GM12878 (cell line): ENCODE data around the gene SH3BP5.

Experiments used
- CTCF ChIP-seq, 3 experiments: IDR thresholded peaks in 2 of 3; conservative IDR thresholded peaks in 1 of 3; 2 replicates each; pipeline ENCODE4 v1.5.1; 2011; ENCODE audit warnings: low read depth in 3 of 3, low read length in 3 of 3, mild to moderate bottlenecking in 3 of 3, control low read depth in 2 of 3, moderate library complexity in 2 of 3, inconsistent platforms in 1 of 3, mixed read lengths in 1 of 3; ENCODE audit not compliant: control insufficient read depth in 2 of 3, insufficient read depth in 1 of 3; ENCODE audit errors: extremely low read depth in 1 of 3
- DPF2 ChIP-seq: fragments of 450-650 bp; IDR thresholded peaks from 2 replicates; pipeline ENCODE4 v1.6.1; 2017; ENCODE audit warnings: mild to moderate bottlenecking
- ELK1 ChIP-seq: IDR thresholded peaks from 2 replicates; pipeline ENCODE4 v1.6.1; 2012; ENCODE audit warnings: low read depth, low read length, improper control_type of control experiment
- EZH2 ChIP-seq: IDR thresholded peaks from 2 replicates; pipeline ENCODE4 v1.6.1; 2012; ENCODE audit warnings: low read depth, mild to moderate bottlenecking, control low read depth, inconsistent platforms, low read length, borderline replicate concordance; ENCODE audit not compliant: control insufficient read depth
- HDAC6 ChIP-seq: fragments of 200-600 bp; sonication (generic); IDR thresholded peaks from one replicate; pipeline ENCODE4 v1.8.0; 2017; ENCODE audit warnings: antibody characterized with exemption; ENCODE audit not compliant: unreplicated experiment
- NFXL1 ChIP-seq: fragments of 450-650 bp; IDR thresholded peaks from 2 replicates; pipeline ENCODE4 v1.6.1; 2017; ENCODE audit warnings: antibody characterized with exemption, mild to moderate bottlenecking, borderline replicate concordance
- POLR2A ChIP-seq: IDR thresholded peaks from 2 replicates; pipeline ENCODE4 v1.6.1; 2011; ENCODE audit warnings: low read depth, mild to moderate bottlenecking, low read length
- POLR2AphosphoS5 ChIP-seq: IDR thresholded peaks from 2 replicates; pipeline ENCODE4 v1.6.1; 2011; ENCODE audit warnings: mild to moderate bottlenecking, low read length, inconsistent platforms
- RAD21 ChIP-seq: IDR thresholded peaks from 2 replicates; pipeline ENCODE4 v1.6.1; 2011; ENCODE audit warnings: mild to moderate bottlenecking, low read depth, low read length, moderate library complexity; ENCODE audit not compliant: insufficient read depth
- SRF ChIP-seq, 2 experiments: IDR thresholded peaks; 2 replicates each; pipeline ENCODE4 v1.6.1; 2011; ENCODE audit warnings: low read depth in 2 of 2, low read length in 2 of 2, mild to moderate bottlenecking in 1 of 2, moderate library complexity in 1 of 2
- ZNF274 ChIP-seq: IDR thresholded peaks from one replicate; pipeline ENCODE4 v1.8.0; 2011; ENCODE audit not compliant: insufficient read length, insufficient read depth

GRCh38 chr3:15280853-15281532 lies 51.4 kb downstream of the SH3BP5 start:
- TF ChIP-seq HDAC6 (no peak), CTCF (IDR thresholded peaks at IDR 0.05 in 2 of 3, conservative IDR thresholded peaks at IDR 0.05 in 1 of 3; ENCODE audit: control insufficient read depth in 2 of 3, extremely low read depth in 1 of 3, insufficient read depth in 1 of 3, low read depth in 3 of 3, low read length in 3 of 3) (no peak), SRF (IDR thresholded peaks at IDR 0.05; ENCODE audit: low read depth in 2 of 2, low read length in 2 of 2) (no peak), NFXL1 (no peak), POLR2AphosphoS5 (no peak), ZNF274 (no peak), DPF2 (no peak), ELK1 (no peak), EZH2 (no peak), POLR2A (no peak), RAD21 (no peak)
